Hematopoietic multipotent progenitor cell treated with erythropoietin and hydrocortisone succinate and interleukin-3 and kit ligand, for 4 days (in vitro differentiated cells): ENCODE data around the gene MDP1.

Experiments
- DNase-seq: peaks from one replicate; pipeline ENCODE4 v3.0.0-alpha.2; 2015

MDP1 gene

GRCh38 chr14:24179294-24179960, 36.4 kb downstream of the MDP1 start:
- no peak for DNase-seq

- DNase-seq, result no peak
These were observed 37.3 kb downstream of the MDP1 start for GRCh38 chr14:24178399-24179178.

GRCh38 chr14:24177891-24178290, 38.0 kb downstream of the MDP1 start:
- DNase-seq, result no peak

GRCh38 chr14:24177041-24177825, 38.6 kb downstream of the MDP1 start:
- DNase-seq, result no peak

GRCh38 chr14:24176599-24176998, 39.3 kb downstream of the MDP1 start:
- DNase-seq, result no peak

GRCh38 chr14:24172871-24173281, 43.0 kb downstream of the MDP1 start:
- peak; percentile 29 for DNase-seq

GRCh38 chr14:24172261-24172860, 43.5 kb downstream of the MDP1 start:
- DNase-seq, result peak; percentile 40

GRCh38 chr14:24171422-24172260, 44.2 kb downstream of the MDP1 start, which contains the start of gene REC8:
TSS of gene REC8 (plus strand) at chr14:24172080. CDS start at chr14:24172553, 473 bp downstream.
- DNase-seq, result peak; percentile 99

- DNase-seq, result no peak
These were observed 48.3 kb downstream of the MDP1 start for GRCh38 chr14:24167469-24168114.

- no peak for DNase-seq
These were observed 50.1 kb downstream of the MDP1 start for GRCh38 chr14:24165785-24166184.

- no peak for DNase-seq
These were observed 51.3 kb downstream of the MDP1 start for GRCh38 chr14:24164518-24164991.
